H1 (cell line): ENCODE results near the gene C1QTNF1. TPM values are rescaled to one million over a fixed set of nuclear protein-coding genes. Genes with fewer than 3 reads are reported as not detected.

Experiments
- KDM1A ChIP-seq: fragments of 200-600, 300-600 bp; sonication (generic); IDR thresholded peaks from 2 replicates; pipeline ENCODE4 v1.7.1; 2016; ENCODE audit warnings: mild to moderate bottlenecking, low read length, borderline replicate concordance
- MAX ChIP-seq: IDR thresholded peaks from 2 replicates; pipeline ENCODE4 v1.6.1; 2012; ENCODE audit warnings: inconsistent platforms
- NANOG ChIP-seq: IDR thresholded peaks from 2 replicates; pipeline ENCODE4 v1.6.1; 2011; ENCODE audit warnings: low read length, low read depth, mild to moderate bottlenecking, inconsistent platforms; ENCODE audit not compliant: insufficient read depth, poor library complexity, severe bottlenecking
- PHF8 ChIP-seq: fragments of 200-600 bp; sonication (generic); conservative IDR thresholded peaks from 2 replicates; pipeline ENCODE4 v1.7.1; 2012; ENCODE audit warnings: low read depth, mild to moderate bottlenecking, inconsistent platforms, low read length, moderate library complexity
- POU5F1 ChIP-seq: IDR thresholded peaks from 2 replicates; pipeline ENCODE4 v1.6.1; 2011; ENCODE audit warnings: low read depth, mild to moderate bottlenecking, low read length, moderate library complexity
- polyA plus RNA-seq, 7 experiments: library from polyadenylated mRNA; depleted of rRNA in 3 of 7; stranded (reverse) in 5 of 7; unstranded in 2 of 7; fragments of >200 nt in 5 of 7; fragments of 200-250 nt in 2 of 7; gene quantifications; 1 replicate in 5 of 7; 2 replicates in 1 of 7; 4 replicates in 1 of 7; pipeline versions ENCODE4 v1.2.1 to v1.2.3, GENCODE V29; 2011 to 2013; ENCODE audit warnings: missing spikeins in 2 of 7, mixed read lengths in 2 of 7
- total RNA-seq: library from RNA; stranded (reverse); fragmentation: NEBNext Ultra II Directional; extraction: Animal tissue kit (Norgen Biotek cat#: 25700); gene quantifications from 2 replicates; pipeline ENCODE4 v1.2.1, GENCODE V29; 2021

C1QTNF1 gene
- total and polyA plus RNA-seq, 2 of the 8 experiments (the other 6 are each of a cell fraction or from before 2014, with no cell fraction given) = 1.5 to 2.5 TPM

- TF ChIP-seq NANOG (no peak), POU5F1 (no peak), MAX (no peak), PHF8 (no peak), KDM1A (no peak)
- TF ChIP-seq, all 59 proteins: peak for 0
Observed at GRCh38 chr17:79077587-79077986, 53.6 kb downstream of the C1QTNF1 start (continued).
